GM18907 (cell line): ENCODE data around the gene ANKRD40CL.

Source experiments
- ATAC-seq: cut with Tn5 transposase; IDR thresholded peaks from one replicate; pipeline ENCODE4 v1.9.1; 2021; ENCODE audit warnings: mild to moderate bottlenecking, moderate library complexity; ENCODE audit not compliant: unreplicated experiment

Gene ANKRD40CL

GRCh38 chr17:50719144-50719923 is 48.0 kb downstream of the ANKRD40CL start, which contains the start of gene LUC7L3:
LUC7L3 (plus strand) TSS chr17:50719603; CDS start chr17:50719733, 130 bp downstream.
- ATAC-seq: peak; percentile 93

GRCh38 chr17:50715471-50715870 is 51.8 kb downstream of the ANKRD40CL start:
- ATAC-seq: no peak

- no peak for ATAC-seq
Measured at GRCh38 chr17:50712641-50713040, 54.7 kb downstream of the ANKRD40CL start.
